ENCODE results near the gene CHI3L2.

The CHI3L2 gene

DNA sequence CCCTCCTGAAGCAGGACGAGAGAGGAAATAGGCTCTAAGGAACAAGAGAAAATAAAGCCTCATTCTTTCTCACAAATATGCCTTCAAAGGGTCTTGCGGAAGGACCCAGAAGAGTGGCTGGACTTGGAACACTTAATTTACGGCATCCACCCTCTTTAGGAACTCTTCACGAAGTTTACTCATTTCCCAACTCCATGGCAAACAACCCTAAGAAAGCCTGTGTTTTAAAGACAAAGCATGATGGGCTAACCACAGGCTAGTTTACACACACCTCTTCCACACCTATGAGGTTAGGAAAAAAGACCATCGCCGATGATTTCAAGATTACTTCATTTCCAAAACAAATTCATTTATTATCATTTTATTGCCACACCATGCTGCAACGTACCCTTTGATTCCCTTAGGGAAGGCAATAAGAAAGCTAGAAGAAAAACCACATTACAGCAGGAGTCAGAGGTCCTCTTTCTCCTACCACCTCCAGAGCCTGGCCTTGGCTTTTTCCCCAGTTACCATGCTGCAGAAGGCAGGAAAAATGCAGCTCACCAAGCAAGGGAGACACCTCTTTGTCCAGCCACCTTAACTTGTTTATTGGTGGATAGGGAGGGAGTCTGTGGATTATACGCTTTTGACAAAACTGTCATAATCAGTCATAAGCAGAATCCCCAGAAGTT lies 29.6 kb downstream of the CHI3L2 start:
- no peak for DNase-seq

- DNase-seq = no peak
Observed at GRCh38 chr1:111267801-111268508, 40.4 kb downstream of the CHI3L2 start.

DNA sequence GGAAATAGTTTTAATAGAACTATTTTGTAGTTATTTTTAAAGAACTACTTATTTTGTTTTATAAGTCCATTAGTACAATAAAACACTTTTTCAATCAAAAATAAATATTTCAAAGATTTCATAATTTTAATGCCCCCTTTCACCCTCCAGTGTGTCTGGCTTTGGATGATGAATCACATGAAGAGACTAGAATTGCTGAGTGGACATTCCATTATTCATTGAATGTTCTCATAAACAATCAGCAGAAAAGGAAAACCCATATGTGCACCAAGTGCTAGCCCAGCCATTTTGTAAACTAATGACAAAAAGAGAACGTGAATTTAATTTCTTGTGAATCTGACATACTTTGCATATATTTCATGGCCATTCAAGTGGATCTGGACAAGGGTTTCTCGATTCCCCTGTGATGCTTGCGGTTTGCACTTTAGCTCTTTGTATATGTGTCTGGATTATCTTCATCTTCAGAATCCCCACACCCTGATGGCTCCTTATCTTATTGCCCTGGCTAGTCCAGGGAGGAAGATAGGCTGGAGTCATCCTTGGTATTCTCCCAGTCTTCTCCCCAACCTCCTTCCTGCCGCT lies 42.4 kb downstream of the CHI3L2 start:
- no peak for DNase-seq

- peak; percentile 6 for DNase-seq
Observed at GRCh38 chr1:111270771-111271463, 43.4 kb downstream of the CHI3L2 start.

- DNase-seq = no peak
Observed at GRCh38 chr1:111271464-111271801, 43.9 kb downstream of the CHI3L2 start.

DNA sequence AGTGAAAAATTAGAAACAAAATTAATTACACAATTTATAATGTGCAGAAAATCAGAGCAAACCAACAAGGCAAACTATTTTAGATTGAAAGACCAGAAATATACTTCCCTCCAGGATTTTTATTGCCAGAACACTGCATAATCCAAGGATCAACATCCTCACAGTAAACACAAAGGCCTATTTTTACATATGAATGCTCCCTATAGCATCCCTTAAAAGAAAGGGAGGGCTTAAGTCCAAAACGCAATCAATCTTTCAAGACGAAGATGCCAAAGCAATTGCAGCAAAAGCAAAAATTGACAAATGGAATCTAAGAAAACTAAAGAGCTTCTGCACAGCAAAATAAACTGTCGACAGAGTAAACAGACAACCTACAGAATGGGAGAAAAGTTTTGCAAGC lies 44.6 kb downstream of the CHI3L2 start:
- DNase-seq = no peak

GRCh38 chr1:111274653-111275052 lies 47.1 kb downstream of the CHI3L2 start:
- no peak for DNase-seq

DNA sequence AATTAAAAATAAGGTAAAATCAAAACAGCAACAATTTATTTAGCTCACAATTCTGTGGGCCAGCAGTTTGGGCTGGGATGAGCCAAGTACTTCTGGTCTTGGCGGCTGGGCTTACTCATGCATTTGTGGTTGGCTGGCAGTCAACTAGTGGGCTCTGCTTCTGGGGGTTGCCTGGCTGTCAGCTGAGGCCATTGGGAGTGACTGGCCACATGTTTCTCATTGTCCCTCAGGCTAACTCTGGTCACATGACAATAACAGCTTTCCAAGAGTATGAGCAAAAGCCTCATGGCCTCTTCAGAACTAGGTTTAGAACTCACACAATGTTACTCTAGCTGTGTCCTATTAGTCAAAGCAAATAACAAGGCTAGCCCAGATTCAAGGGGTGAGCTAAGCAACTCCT lies 47.6 kb downstream of the CHI3L2 start:
- peak; percentile 14 for DNase-seq

DNA sequence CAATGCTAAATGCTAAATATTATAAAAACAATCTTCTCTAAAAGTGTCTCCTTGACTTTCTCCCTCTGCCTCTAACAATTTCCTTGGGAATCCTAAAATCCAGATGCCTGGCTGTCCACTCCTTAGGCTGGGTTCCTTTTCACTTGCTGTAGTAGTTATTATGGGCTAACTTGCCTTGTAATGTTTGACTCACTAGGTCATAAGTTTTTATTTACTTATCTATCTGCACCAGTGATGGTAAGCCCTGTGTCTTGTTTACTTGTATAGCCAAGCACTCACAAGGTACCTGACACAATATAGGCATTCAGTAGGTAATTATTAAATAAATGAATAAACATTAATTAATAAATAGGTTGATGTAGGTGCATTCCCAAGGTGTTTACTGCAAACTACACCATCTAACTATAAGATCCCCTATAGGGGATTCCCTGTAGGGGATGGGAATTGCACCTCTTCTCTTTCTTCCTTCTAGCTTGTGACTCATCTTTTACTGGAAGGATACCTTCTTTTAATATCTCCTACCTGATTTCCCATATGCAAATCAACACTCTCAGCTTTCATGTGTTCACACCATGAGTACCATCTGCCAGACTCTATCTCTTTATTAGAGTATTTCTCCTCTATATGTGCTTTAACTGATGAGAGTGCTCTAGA lies 48.4 kb downstream of the CHI3L2 start:
- no peak for DNase-seq

GRCh38 chr1:111279144-111279543 lies 51.6 kb downstream of the CHI3L2 start:
- DNase-seq = no peak

DNA sequence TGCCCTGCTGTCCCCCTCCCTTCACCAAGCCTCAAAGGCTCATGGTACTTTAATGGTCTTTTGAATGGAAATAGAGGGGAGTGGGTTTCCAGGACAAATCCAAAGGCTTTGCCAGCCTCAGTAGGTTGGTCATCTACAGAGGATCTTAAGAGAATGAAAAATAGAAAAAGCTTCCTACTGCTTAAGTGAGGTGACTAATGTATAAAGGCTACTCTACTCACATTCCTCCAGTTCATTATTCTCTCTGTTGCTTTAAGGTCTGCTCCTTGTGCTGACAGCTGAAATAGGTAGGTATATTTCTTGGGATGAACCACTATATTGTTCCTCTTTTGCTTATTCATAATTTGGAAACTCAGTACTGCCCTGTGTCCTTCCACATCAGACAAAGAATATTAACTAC lies 52.8 kb downstream of the CHI3L2 start:
- no peak for DNase-seq

GRCh38 chr1:111281411-111281810 lies 53.9 kb downstream of the CHI3L2 start:
- no peak for DNase-seq

DNA sequence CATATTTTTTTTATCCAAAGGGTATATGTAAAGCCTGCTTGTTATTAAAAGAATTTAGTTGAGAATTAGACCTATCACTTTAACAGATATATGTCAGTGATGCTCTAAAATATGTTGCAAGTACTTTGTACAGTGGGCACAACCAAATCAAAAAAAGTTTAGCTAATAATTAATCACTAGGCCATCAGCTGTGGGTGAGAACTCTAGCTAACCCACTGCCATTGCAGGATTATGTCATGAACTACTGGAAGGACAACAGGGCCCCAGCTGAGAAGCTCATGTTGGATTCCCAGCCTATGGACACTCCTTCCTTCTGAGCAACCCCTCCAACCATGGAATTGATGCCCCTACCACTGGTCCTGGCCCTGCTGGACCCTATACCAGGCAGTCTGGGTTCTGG lies 56.3 kb downstream of the CHI3L2 start:
- no peak for DNase-seq

DNA sequence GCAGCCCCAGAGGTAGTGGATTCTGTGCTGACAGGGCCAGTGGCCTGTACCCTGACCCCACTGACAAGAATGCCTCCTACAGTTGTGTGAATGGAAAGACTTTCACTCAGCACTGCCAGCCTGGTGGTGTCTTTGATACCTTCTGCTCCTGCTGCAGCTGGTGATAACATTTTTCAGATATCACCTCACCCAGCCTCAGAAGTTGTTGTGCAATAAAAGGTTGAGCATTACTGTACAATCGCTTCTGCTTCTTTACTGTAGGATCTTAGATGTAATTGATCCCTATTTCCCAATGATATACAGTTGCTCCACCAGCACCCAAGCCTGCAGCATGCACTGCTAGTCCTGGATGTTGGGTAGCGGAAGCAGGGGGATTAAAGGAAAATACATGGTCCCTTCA lies 58.4 kb downstream of the CHI3L2 start:
- DNase-seq = no peak

GRCh38 chr1:111286912-111287311 lies 59.4 kb downstream of the CHI3L2 start:
- DNase-seq = no peak

GRCh38 chr1:111289371-111289770 lies 61.9 kb downstream of the CHI3L2 start:
- DNase-seq = no peak

- DNase-seq = no peak
Observed at GRCh38 chr1:111290104-111290503, 62.6 kb downstream of the CHI3L2 start.

DNA sequence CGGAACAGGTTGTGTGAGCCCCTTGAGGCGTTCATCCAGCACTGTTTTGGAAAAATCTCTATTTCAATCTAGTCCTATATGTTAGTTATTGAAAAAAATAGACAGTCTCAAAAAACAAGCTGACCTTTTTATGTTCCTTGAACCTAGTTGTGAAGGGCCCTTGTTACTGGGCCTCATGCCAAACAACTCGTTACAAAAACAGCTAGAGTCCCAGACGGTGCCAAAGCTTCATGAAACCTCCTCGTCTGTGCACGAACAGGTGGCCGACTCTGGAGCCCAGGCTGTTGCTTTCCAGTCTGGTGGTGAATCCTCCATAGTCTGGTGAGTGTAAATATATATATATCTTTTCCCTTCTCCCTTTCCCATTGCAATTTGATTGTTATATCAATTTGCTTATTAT lies 63.1 kb downstream of the CHI3L2 start, which contains the start of gene CHIA:
Gene CHIA (plus strand): TSS at position 222 of the 400 bp plus-strand sequence. CDS start 19,617 bp downstream, outside the sequence.
- DNase-seq = no peak

All from stimulated activated CD4-positive, alpha-beta T cell treated with anti-CD3 and anti-CD28 coated beads, Interleukin-4, amount 100 ng/mL, for 1 hour (primary cell).